ENCODE measurements around the gene PNPLA8. TPM values are rescaled to one million over a fixed set of nuclear protein-coding genes. Genes with fewer than 3 reads are reported as not detected.

PNPLA8 gene
- total RNA-seq, 2 experiments from 2014 or later: 85.9 to 88.6 TPM

DNA sequence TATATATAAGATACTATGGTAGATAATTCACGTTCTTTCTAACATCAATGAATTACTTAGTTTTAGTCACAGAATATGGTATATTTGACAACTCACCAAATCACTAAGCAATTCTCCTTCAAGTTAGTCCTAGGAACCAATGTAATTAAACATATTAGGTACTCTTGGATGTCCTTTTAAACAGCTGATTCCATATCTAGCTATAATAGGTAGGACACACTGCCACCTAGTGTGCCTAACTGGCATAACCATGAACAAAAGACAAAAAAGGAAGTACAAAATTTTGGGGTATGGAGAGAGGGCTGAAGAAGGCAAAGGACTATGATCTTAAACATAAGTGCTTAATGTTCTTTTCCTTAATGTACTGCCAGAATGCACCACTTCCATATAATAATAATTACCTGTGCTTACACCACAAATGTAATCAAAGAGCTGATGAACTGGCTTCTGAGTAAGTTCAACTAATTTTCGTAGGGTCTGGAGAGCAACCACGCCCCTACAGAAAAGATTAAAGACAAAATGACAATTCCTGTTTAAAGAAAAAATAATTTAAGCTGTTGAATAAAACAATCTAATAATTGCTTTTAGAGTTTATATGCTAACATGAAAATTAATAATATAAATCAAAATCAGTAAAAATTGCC, 28.7 kb downstream of the PNPLA8 start:
- Histone ChIP-seq H3K9me3 (ENCODE audit: control insufficient read depth in 1 of 2, insufficient read depth in 1 of 2, low read length in 2 of 2) (no peaks in the 10 kb centered on the region), H3K27me3 (ENCODE audit: control insufficient read depth in 1 of 2, insufficient read depth in 2 of 2, low read length in 2 of 2) (no peaks in the 10 kb centered on the region), H3K36me3 (ENCODE audit: insufficient read depth, low read length) (peaks cover 34% of the 10 kb centered on the region), H3K4me3 (ENCODE audit: low read length) (no peak overlapping the region), H3K27ac (ENCODE audit: low read depth in 1 of 2, low read length in 2 of 2) (no peak overlapping the region), H3K4me1 (ENCODE audit: insufficient read depth, low read length) (no peaks in the 10 kb centered on the region)
- H3K9me3 Mint-ChIP-seq: no peaks in the 10 kb centered on the region
- H3K36me3 Mint-ChIP-seq (ENCODE audit: low read depth): peaks cover 66% of the 10 kb centered on the region
- ChIA-PET POLR2A (interaction anchor here (1.0 to 1.8 kb wide), 6 partner anchors 27 to 72 kb away, joined by 3 to 7 read pairs (median 6); partner anchors contain the start of genes DNAJB9, NRCAM, PNPLA8 and THAP5), CTCF (interaction anchor here (0.8 to 1.8 kb wide), 7 partner anchors 12 to 316 kb away, joined by 3 to 12 read pairs (median 6); partner anchors contain the start of gene PNPLA8)
- H3K27me3 Mint-ChIP-seq: no peaks in the 10 kb centered on the region
- no peak overlapping the region for H3K27ac Mint-ChIP-seq
- DNase-seq: peak in 12 of 14 experiments; percentile 7 to 73 (median 18)
- no peak overlapping the region for H3K4me3 Mint-ChIP-seq
- TF ChIP-seq, protein P1, sequence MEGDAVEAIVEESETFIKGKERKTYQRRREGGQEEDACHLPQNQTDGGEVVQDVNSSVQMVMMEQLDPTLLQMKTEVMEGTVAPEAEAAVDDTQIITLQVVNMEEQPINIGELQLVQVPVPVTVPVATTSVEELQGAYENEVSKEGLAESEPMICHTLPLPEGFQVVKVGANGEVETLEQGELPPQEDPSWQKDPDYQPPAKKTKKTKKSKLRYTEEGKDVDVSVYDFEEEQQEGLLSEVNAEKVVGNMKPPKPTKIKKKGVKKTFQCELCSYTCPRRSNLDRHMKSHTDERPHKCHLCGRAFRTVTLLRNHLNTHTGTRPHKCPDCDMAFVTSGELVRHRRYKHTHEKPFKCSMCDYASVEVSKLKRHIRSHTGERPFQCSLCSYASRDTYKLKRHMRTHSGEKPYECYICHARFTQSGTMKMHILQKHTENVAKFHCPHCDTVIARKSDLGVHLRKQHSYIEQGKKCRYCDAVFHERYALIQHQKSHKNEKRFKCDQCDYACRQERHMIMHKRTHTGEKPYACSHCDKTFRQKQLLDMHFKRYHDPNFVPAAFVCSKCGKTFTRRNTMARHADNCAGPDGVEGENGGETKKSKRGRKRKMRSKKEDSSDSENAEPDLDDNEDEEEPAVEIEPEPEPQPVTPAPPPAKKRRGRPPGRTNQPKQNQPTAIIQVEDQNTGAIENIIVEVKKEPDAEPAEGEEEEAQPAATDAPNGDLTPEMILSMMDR (IDR thresholded peaks at IDR 0.05): peak; percentile 97
- H3K4me1 Mint-ChIP-seq (ENCODE audit: low read depth): no peaks in the 10 kb centered on the region
- ATAC-seq (ENCODE audit: poor library complexity): peak; percentile 74
- intact Hi-C loops (cut with DNase I, micrococcal nuclease): loop anchor here (1.0 to 2.0 kb wide), 4 partner anchors 44 to 316 kb away; no protein-coding TSS in a partner anchor

DNA sequence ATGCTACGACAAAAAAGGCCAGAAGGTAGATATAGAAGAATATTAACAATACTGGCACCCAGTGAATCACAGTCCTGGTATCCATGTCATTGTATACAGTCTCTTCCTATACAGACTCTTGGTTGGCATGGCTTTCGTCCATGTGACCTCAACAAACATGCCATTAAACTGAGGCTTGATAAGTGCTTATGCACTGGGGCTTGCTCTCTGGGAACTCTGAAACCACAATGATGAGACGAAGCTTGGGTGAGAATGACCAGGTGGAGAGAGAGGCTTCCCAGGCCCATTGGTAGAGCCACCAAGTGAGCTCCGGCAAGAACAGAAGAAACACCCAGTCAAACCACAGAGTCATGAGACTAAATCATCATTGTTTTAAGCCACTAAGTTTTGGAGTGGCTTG, 33.2 kb downstream of the PNPLA8 start:
- Mint-ChIP-seq H3K27me3 (no peaks in the 10 kb centered on the region), H3K4me3 (no peak overlapping the region), H3K4me1 (ENCODE audit: low read depth) (no peaks in the 10 kb centered on the region), H3K36me3 (ENCODE audit: low read depth) (peaks cover 67% of the 10 kb centered on the region), H3K27ac (no peak overlapping the region), H3K9me3 (no peaks in the 10 kb centered on the region)
- H3K27ac ChIP-seq (ENCODE audit: low read depth in 1 of 2, low read length in 2 of 2): no peak overlapping the region
- H3K9me3 ChIP-seq (ENCODE audit: control insufficient read depth in 1 of 2, insufficient read depth in 1 of 2, low read length in 2 of 2): no peaks in the 10 kb centered on the region
- intact Hi-C loops (cut with DNase I, micrococcal nuclease): no loop called here
- CTCF ChIA-PET: interaction anchor here (0.7 kb wide), 1 partner anchor 11 kb away, joined by 5 read pairs; no protein-coding TSS in a partner anchor
- no peak overlapping the region for H3K4me3 ChIP-seq (ENCODE audit: low read length)
- POLR2A ChIA-PET: no interaction called here
- ATAC-seq (ENCODE audit: poor library complexity): no peak
- no peaks in the 10 kb centered on the region for H3K27me3 ChIP-seq (ENCODE audit: control insufficient read depth in 1 of 2, insufficient read depth in 2 of 2, low read length in 2 of 2)
- H3K4me1 ChIP-seq (ENCODE audit: insufficient read depth, low read length): no peaks in the 10 kb centered on the region
- peaks cover 28% of the 10 kb centered on the region for H3K36me3 ChIP-seq (ENCODE audit: insufficient read depth, low read length)
- TF ChIP-seq, protein P1 (IDR thresholded peaks at IDR 0.05): no peak
- DNase-seq: no peak

DNA sequence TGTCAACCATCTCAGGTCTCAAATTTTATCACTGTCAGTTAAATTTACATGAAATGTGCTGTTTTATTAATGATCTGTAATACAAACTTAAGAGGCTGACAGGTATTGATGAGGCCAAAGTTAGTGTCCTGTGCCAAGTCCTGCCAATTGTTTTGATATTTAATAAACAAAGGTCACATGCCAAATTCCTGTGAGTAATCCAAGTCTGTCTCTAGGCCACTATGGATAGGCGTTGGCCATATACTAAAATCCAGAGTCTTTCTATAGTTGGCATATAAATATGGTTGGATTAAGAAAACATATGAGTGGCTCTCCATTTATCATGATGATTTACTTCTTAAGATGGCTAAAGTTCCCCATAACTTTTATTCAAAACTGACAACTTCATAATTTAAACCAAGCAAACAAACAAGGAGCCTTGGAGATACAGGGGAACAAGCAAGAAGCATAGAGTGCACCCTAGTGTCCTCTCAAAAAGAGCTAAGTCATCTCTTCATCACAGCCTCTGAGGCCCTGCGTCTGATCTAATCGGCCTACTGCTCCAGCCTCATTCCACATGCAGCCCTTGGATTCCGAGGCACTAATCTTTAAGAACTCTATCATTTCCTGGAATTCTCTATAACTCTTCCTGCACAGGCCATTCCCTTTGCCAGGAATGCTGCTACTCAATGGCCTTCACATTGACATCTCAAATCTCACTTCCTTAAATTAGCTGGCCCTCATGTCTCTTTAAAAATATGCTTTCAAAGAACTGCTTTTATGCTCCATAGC, 37.0 kb downstream of the PNPLA8 start:
- no peaks in the 10 kb centered on the region for H3K9me3 ChIP-seq (ENCODE audit: control insufficient read depth in 1 of 2, insufficient read depth in 1 of 2, low read length in 2 of 2)
- ATAC-seq (ENCODE audit: poor library complexity): no peak
- H3K27ac Mint-ChIP-seq: no peak overlapping the region
- DNase-seq: no peak
- H3K36me3 ChIP-seq (ENCODE audit: insufficient read depth, low read length): peaks cover 37% of the 10 kb centered on the region
- H3K4me1 Mint-ChIP-seq (ENCODE audit: low read depth): no peaks in the 10 kb centered on the region
- no peak overlapping the region for H3K4me3 Mint-ChIP-seq
- H3K4me3 ChIP-seq (ENCODE audit: low read length): no peak overlapping the region
- H3K9me3 Mint-ChIP-seq: no peaks in the 10 kb centered on the region
- H3K27ac ChIP-seq (ENCODE audit: low read depth in 1 of 2, low read length in 2 of 2): no peak overlapping the region
- H3K27me3 Mint-ChIP-seq: no peaks in the 10 kb centered on the region
- intact Hi-C loops (cut with DNase I, micrococcal nuclease): no loop called here
- no peaks in the 10 kb centered on the region for H3K4me1 ChIP-seq (ENCODE audit: insufficient read depth, low read length)
- CTCF ChIA-PET: no interaction called here
- H3K36me3 Mint-ChIP-seq (ENCODE audit: low read depth): peaks cover 67% of the 10 kb centered on the region
- H3K27me3 ChIP-seq (ENCODE audit: control insufficient read depth in 1 of 2, insufficient read depth in 2 of 2, low read length in 2 of 2): no peaks in the 10 kb centered on the region
- TF ChIP-seq, protein P1 (IDR thresholded peaks at IDR 0.05): no peak
- POLR2A ChIA-PET: no interaction called here
